HG02973 (cell line): ENCODE measurements around the gene SBK2.
"Not testable (repeated sequence)": the region's sequence is repeated elsewhere in the genome, so short reads cannot be mapped to it uniquely, and the experiment has no call there.

Experiments used
- ATAC-seq: cut with Tn5 transposase; IDR thresholded peaks from one replicate; pipeline ENCODE4 v1.9.1; 2021; ENCODE audit warnings: moderate library complexity; ENCODE audit not compliant: unreplicated experiment

SBK2 gene

DNA sequence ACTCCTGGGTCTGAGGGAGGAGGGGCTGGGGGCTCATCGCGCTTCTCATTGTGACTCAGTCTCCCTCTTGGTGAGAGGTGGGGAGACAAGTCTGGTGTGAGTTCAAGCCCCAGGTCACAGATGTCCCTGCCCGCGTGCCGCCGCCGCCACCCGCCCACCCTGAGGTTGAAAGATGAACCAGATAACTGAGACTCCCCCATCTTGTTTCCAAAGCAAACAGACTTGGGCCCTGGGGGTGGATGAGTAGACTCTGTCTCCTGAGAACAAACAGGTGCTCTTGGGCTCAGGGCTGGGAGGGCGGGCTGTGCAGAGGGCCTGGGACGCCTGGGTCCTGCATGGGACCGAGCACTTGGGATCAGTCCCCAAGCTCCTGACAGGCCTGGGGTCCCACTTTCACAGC is 567 bp downstream of the SBK2 start:
- ATAC-seq: no peak

DNA sequence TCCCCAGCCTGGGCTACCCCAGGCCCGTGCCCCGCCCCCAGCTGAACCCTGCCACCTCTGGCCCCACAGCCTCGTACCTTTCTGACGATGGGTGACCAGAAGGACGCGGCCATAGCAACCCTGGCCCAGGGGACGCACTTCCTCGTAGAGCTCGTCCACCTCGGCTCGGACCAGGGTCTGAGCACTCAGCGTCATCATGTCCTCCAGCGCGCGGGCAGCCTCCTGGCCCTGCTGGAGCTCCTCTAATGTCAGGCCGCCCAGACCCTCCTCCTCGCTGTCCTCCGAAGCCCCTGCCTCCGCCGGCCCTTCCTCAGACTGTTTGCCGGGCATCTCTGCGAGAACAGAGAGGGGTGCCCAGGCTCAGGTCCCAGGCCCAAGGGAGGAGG is 975 bp downstream of the SBK2 start:
- no peak for ATAC-seq

DNA sequence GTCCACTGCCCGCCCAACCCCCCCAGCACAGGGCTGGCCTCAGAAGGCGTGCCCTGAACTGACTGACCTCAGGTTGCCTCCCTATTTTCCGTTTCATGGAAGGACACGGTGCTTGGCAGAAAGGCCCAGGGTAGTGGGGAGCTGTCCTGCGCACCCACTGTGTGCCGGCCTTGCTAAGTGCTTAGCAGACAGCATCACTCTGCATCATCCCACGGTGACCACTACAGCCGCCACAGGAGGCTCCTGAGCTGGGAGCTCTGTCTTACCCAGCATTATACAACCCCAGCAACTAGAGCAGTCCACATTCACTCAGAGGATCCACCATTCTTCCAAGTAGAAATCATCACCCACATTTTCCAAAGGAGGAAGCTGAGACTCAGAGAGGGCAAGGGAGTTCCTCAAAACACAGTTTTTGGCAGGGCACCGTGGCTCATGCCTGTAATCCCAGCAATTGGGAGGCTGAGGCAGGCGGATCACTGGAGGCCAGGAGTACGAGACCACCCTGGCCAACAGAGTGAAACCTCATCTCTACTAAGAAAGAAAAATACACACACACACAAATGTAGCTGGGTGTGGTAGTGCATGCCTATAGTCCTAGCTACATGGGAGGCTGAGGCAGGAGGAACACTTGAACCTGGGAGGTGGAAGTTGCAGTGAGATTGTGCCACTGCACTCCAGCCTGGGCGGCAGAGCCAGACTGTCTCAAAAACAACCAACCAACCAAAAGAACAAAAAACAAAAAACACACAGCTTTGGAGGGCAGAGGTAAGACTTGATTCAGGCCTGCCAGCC is 1.6 kb downstream of the SBK2 start:
- no peak for ATAC-seq

DNA sequence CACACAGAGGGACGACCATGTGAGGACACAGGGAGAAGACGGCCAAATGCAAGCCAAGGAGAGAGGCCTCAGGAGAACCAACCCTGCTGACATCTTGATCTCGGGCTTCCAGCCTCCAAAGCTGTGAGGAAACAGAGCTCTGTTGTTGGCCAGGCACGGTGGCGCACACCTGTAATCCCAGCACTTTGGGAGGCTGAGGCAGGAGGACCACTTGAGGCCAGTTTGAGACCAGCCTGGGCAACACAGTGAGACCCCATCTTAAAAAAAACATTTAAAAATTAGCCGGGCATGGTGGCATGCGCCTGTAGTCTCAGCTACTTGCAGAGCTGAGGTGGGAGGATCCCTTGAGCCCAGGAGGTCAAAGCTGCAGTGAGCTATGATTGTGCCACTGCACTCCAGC is 2.7 kb downstream of the SBK2 start:
- not testable (repeated sequence) for ATAC-seq

DNA sequence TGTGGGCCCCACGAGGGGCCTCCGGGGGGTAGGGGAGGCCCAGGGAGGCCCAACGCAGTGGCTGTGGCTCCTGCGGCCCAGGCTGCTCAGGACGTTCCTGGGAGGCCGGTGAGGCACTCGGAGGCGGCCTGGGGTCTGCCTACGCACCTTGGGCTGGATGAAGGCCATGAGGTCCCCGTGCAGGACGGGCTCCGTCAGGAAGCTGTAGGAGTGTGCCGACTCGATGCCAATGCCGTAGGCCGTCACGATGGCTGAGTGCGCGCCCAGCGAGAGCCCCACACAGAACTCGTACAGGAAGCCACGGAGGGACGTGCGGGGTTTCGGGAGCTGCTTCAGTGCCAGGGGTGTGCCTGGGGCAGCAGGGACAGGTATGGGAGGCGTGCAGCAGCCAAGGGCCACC is 5.9 kb downstream of the SBK2 start:
- no peak for ATAC-seq

DNA sequence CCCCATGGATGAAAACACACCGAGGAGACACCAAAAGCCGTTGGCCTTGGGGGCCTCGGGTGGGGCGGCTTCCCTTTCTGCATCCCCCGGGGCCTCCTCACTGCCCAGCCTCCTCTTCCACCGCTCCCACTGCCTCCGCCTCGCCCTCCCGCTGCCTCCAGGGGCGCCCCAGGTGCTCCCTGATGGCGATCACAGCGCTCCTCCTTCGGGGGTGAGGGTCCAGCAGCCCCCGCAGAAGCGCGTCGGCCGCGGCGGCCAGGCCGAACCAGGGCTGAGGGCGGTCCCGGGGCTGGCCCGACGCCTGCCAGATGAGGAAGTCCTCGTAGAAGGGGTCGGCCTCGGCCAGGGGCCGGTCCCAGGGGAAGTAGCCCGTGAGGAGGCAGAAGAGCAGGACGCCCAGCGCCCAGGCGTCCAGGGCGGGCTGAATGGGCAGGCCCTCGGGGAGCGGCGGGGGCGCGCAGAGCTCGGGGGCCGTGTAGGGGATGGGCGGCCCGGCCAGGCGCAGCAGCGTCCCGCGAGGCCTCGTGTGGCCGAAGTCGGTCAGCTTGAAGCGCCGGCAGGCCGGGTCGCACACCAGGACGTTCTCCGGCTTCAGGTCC is 7.2 kb downstream of the SBK2 start:
- no peak for ATAC-seq

DNA sequence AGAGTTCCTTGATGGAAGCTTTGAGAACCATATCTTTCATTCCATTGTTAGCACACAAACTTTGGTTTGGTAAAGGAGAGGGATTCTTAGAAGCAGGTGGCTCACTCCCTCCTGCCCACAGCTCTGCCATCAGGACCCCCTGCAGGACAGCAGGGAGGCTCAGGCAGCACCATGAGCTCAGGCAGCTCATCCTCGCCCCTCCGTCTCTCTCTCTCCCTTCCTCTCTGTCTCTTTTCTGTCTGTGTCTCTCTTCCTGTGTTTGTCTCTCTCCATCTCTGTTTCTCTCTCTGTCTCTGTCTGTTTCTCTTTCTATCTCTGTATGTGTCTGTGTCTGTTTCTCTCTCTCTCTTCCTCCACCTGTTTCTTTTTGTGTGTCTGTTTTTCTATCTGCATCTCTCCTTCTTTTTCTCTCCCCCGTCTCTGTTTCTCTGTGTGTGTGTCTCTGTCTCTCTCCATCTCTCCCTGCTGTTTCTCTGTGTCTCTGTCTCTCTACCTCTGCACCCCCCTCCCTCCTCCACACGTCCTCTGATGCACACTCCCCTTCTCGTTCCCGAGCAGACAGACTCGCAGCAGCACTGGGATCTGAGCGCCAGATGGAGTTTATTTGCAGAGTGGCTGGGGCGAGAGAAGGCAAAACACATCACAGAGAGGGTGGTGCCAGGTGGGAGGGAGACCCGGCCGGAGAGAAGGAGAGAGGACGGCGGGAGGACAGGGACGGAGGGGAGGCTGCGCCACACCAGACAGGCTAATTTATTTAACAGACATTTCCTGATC is 8.7 kb downstream of the SBK2 start:
- no peak for ATAC-seq

DNA sequence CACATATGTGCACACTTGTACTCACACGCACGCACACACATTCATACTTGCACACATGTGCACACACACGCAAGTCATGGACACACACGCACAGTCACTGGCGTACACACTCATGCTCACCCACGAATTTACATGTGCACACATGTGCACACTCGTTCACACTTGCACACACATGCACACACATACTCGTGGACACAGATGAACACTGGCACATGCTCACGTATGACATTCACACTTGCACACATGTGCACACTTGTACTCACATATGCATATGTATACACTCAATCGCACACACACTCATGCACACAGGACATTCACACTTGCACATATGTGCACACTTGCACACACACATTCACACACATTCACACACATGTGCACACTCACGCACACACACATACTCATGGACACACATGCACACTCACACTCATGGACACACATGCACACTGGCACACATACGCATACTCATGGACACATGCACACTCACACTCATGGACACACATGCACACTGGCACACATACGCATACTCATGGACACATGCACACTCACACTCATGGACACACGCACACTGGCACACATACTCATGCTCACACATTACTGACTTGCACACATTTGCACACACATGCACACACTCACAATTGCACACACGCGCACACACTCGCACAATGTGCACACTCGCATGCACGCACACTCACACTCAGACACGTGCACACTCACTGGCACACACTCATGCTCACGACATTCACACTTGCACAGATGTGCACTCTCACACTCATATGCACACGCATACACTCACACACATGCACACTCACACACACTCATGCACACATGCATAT is 9.5 kb downstream of the SBK2 start:
- no peak for ATAC-seq

DNA sequence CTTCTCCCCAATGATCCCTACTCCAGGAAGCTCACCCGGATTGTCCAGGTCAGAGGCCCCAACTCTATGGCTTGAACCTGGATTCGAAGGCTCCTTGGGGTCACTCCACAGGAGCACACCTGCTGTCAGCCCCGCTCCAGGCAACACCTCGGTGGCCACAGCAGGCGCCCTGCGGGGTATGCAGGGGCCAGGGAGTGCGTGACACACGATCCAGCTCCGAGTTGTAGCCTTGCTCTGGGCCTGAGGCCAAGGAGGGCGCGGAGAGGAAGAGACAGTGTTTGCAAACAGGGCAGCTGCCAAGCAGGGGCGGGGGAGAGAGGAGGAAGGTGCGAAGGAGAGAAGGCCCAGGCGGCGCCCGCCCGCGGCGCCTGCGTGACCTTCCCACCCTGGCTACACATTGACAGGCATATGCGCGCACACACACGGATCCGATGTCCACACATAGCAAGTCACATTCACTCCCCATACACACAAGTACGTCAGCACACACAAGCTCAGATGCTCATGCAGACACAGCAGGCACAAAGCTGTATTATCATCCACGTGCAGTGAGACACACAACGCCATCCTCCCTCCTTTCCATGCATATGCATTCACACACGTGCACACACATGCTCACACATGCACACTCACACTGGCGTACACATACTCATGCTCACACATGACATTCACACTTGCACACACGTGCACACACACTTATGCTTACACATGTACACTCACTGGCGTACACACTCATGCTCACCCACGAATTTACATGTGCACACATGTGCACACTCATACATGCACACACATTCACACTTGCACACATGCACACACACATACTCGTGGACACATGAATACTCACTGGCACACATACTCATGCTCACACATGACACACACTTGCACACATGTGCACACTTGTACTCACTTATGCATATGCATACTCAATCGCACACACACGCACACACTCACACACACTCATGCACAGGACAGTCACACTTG is 10.4 kb downstream of the SBK2 start:
- no peak for ATAC-seq

DNA sequence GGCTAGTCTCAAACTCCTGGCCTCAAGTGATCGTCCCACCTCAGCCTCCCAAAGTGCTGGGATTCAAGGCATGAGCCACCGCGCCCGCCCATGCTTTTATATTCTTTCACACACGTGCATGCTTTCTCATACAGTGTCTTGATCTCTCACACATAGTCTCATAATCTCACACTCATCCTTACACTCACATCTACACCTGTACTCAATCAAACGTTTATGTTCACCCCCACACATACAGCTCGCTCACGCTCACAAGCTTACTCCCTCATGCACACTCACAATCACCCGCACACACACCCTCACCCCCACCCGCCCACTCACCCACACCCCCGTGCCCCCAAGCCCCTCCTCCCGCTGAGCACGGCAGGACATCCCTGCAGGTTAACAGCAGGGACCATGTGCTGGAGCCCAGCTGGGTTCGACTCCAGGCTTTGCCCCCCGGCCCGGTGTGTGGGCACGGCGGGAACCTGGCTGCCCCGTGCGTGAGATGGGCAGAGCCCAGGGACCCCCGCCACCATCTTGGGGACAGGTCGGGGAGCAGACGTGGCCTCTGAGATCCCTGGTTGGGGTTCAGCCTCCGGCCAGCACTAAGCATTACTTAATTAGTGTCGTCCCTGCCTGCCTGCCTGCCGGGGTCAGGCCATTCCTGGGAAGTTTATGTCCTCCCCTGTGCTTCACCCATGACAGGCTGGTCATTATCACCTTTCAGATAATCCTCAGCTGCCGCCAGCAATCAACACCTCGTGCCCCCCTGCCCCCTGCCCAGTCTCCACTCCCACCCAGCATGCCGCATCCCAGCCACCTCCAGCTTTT is 11.4 kb downstream of the SBK2 start:
- no peak for ATAC-seq

DNA sequence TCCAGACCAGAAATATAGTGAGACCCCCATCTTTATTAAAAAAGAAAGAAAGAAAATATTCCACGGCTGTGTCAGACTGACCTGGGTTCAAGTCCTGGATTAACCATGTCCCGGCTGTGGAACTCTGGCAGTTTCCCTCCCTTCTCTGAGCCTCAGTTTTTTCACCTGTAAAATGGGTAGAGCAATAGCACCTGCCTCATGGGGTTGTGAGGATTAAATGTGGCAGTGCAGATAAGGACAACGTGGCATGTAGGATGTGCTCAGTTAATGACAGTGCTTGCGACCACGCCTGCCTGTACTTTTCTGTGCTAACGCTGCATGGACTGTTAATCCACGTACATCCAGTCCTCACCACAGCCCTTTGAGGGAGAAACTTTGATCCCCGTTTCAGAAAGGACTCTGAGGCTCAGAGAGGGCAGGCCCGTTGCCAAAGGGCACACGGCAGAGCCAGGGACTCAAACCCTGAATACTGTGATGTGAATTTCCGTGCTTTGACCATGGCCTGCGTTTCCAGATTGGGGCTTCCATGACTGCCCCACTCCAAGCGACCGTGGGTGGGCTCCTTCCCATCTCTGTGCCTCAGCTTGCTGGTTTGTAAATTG is 16.1 kb downstream of the SBK2 start:
- no peak for ATAC-seq

DNA sequence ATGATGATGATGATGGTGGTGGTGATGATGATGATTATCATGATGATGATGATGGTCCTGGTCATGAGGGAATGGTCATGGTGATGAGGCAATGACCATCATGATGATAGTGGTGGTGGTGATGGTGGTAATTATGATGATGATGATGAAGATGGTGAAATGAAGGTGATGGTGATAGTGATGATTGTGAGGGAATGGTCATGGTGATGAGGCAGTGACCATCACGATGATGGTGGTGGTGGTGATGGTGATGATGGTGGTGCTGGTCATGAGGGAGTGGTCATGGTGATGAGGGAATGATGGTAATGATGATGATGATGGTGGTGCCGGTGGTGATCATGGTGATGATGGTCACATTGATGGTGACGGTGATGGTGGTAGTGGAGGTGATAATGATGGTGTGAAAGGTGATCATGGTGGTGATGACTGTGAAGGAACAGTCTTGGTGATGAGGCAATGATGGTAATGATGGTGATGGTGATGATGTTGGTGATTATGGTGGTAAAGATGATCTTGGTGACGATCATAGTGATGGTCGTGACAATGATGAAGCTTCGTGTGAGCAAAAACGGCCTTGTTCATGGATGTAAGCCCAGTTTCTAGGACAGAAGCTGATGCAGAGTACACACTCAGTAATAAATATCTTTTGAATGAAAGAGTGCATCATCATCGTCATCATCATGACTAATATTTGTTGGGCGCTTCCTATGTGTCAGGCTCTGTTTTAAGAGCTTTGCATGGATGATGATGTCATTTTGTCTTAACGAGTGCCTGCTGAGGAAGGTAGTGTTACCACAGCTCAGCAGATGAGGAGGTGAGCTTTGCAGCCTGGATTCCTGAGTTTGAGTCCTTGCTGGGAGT is 17.3 kb downstream of the SBK2 start:
- ATAC-seq: no peak

DNA sequence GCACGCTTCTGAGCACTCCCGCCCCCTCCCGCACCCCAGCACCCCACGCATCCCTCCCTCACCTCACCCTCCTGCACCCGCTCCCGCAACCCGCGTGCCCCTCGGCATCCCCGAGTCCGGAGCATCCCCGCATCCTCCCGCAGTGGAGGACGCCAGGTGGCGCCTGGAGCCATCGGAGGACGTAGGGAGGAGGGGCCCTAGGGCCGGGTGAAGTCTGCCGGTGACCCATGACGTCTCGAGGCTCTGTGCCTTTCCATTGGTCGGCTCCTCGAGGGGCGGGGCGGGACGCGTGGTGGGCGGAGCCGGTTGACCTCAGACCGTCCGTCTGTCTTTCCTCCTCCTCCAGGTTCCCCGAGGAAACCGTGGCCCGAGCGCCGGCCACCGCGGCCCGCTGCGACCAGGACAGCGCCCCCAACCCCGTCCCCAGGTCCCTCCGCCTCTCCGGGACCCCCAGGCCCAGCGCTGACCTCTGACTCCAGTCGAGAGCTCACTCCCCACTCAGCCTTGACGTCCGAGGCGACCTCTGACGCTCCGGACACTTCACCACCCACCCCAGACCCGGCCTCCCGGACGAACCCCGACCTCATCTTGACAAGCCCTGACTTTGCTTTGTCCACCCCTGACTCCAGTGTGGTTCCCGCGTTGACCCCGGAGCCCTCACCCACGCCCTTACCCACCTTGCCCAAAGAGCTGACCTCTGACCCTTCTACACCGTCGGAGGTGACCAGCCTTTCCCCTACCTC is 19.9 kb downstream of the SBK2 start:
- peak; percentile 93 for ATAC-seq

DNA sequence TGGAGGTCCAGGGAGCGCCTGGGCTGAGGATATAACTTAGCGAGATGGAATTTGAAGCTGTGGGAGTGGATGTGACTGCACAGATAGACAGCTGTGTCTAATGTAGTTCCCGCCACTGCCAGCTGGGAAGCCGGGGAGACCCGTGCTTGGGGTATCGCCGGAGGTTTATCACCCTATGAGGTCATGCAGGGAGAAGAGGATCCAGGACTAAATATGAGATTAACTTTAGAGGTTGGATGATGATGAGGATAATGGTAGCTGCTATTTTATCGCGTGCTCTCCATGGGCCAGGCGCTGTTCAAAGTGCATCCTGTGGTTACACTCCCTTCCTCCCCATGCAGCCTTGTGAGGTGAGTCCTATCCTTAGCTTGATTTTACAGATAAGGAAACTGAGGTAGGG is 28.8 kb downstream of the SBK2 start:
- ATAC-seq: no peak

DNA sequence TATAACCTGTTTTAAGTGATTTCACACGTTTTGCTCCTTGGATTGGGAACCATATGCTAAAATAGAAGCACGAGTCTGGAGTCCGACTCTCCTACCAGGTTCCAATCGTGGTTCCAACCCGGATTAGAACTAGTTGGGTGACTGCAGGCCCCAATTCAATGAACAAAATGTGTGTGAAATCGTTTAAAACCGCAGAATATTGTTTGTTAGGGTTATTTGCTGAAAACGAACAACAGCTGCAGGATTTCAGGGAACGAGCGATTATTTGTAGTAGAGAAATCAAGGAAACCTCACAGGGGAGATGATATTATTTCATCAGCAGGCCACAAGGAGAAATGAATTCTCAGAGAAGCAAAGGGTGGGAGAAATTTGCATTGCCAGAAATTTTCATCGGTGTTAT is 32.0 kb downstream of the SBK2 start:
- ATAC-seq: no peak

DNA sequence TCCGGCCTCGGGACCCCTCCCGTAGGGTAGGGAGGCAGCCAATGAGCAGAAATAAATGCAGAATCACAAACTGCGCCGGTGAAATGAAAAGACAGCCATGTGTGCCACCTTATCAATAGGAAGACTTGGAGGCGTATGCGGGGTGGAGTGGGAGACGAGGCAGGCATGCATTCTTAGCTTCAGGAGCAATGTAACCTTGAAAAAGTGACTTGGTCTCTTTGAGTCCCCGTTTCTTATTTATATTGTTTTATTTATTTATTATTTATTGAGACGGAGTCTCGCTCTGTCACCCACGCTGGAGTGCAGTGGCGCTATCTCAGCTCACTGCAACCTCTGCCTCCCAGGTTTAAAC is 32.7 kb downstream of the SBK2 start:
- ATAC-seq: no peak

DNA sequence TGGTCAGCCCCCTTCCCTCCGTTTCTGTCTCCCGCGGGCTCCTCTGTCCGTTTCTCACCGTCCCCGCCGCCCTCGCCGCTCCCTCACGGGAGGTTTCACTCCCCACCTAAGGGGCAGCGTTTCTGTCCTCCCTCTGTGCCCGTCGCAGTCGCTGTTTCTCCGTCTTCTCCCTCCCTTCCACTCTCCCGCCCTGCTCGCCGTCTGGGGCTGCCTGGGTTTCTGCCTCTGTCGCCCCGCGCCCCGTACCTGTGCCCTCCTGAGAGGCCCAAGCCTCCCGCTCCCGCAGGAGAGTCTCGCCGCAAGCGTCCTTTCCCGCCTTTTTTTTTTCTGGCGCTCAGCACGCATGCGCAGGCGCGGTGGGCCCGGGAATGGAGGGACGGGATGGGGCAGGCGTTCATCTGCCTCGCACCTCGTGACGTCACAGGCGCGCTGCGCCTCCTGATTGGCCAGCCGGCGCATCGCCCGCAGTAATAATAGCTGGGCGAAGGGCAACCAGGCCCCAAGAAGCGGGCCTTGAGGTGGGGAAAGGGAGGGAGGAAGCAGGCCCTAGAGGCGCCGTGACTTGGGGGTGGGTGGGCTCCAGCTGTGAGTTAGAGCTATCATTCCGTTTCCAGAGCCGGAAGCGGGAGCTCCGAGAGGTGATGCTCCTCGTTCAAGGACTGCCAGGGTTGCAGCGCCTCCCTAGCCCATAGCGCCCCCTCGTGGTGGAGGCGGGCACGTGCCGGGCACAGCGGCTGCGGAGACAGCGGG is 33.3 kb downstream of the SBK2 start:
- ATAC-seq: peak; percentile 81
